ENCODE data around the gene ZDHHC14. TPM values are rescaled to one million over a fixed set of nuclear protein-coding genes. Genes with fewer than 3 reads are reported as not detected.

The ZDHHC14 gene
- total RNA-seq, 1 experiment from 2014 or later: 17.3 TPM

GRCh38 chr6:157500022-157500421, 119.0 kb downstream of the ZDHHC14 start:
- H3K36me3 Mint-ChIP-seq (ENCODE audit: insufficient read depth, unreplicated experiment): no peaks in the 10 kb centered on the region
- no peak for DNase-seq
- TF ChIP-seq, protein P1, sequence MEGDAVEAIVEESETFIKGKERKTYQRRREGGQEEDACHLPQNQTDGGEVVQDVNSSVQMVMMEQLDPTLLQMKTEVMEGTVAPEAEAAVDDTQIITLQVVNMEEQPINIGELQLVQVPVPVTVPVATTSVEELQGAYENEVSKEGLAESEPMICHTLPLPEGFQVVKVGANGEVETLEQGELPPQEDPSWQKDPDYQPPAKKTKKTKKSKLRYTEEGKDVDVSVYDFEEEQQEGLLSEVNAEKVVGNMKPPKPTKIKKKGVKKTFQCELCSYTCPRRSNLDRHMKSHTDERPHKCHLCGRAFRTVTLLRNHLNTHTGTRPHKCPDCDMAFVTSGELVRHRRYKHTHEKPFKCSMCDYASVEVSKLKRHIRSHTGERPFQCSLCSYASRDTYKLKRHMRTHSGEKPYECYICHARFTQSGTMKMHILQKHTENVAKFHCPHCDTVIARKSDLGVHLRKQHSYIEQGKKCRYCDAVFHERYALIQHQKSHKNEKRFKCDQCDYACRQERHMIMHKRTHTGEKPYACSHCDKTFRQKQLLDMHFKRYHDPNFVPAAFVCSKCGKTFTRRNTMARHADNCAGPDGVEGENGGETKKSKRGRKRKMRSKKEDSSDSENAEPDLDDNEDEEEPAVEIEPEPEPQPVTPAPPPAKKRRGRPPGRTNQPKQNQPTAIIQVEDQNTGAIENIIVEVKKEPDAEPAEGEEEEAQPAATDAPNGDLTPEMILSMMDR (IDR thresholded peaks at IDR 0.05; ENCODE audit: unreplicated experiment): no peak
- H3K27me3 Mint-ChIP-seq (ENCODE audit: unreplicated experiment): no peaks in the 10 kb centered on the region
- no peak overlapping the region for H3K4me3 Mint-ChIP-seq (ENCODE audit: low read depth, unreplicated experiment)
- H3K27ac Mint-ChIP-seq (ENCODE audit: unreplicated experiment): no peak overlapping the region
- no TSS peak for BruUV-seq (replicated peaks)
- peaks cover 3% of the 10 kb centered on the region for H3K9me3 Mint-ChIP-seq (ENCODE audit: low read depth, unreplicated experiment)
- no peaks in the 10 kb centered on the region for H3K4me1 Mint-ChIP-seq (ENCODE audit: low read depth, unreplicated experiment)
- intact Hi-C loops (cut with micrococcal nuclease; ENCODE audit: unreplicated experiment): loop anchor here (2.0 kb wide), 1 partner anchor 17 kb away; no protein-coding TSS in a partner anchor
- CTCF ChIA-PET: no interaction called here

DNA sequence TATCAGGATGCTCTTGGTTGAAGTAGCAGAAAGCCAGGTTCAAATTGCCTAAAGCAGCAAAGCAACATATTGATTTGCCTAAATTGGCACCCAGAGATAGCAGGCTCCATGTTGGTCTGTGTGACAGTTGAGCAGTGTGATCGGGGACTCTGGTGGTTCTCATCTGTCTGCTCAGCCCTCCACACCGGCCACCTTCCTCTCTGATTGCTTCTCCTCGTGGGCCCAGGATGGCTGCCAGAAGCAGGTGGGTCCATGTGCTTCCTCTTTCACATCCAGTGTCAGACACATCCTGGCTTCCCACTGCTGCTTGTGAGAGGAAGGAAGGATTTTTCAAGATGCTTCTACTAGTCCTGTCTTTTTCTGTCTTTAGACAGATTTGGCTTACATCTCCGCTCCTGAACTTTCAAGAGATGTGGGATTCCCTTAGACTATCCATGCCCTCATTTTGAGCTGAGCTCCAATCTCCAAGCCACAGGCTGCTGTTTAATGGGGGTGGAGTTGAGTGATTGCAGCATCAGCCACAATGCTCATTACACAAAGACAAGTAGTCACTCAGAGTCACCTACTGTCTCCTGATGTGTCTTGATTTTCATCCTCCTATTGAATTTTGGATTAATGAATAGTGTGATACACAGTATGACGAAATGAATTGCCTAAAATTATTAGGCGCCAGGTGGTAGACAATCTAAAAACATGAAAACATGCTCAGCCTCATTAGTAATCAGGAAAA, 122.2 kb downstream of the ZDHHC14 start:
- Mint-ChIP-seq H3K36me3 (ENCODE audit: insufficient read depth, unreplicated experiment) (no peaks in the 10 kb centered on the region), H3K4me3 (ENCODE audit: low read depth, unreplicated experiment) (no peak overlapping the region), H3K27me3 (ENCODE audit: unreplicated experiment) (no peaks in the 10 kb centered on the region), H3K9me3 (ENCODE audit: low read depth, unreplicated experiment) (peaks cover 3% of the 10 kb centered on the region), H3K27ac (ENCODE audit: unreplicated experiment) (no peak overlapping the region), H3K4me1 (ENCODE audit: low read depth, unreplicated experiment) (no peaks in the 10 kb centered on the region)
- TF ChIP-seq, protein P1 (IDR thresholded peaks at IDR 0.05; ENCODE audit: unreplicated experiment): no peak
- intact Hi-C loops (cut with micrococcal nuclease; ENCODE audit: unreplicated experiment): no loop called here
- BruUV-seq (replicated peaks): no TSS peak
- DNase-seq: no peak
- CTCF ChIA-PET: no interaction called here

DNA sequence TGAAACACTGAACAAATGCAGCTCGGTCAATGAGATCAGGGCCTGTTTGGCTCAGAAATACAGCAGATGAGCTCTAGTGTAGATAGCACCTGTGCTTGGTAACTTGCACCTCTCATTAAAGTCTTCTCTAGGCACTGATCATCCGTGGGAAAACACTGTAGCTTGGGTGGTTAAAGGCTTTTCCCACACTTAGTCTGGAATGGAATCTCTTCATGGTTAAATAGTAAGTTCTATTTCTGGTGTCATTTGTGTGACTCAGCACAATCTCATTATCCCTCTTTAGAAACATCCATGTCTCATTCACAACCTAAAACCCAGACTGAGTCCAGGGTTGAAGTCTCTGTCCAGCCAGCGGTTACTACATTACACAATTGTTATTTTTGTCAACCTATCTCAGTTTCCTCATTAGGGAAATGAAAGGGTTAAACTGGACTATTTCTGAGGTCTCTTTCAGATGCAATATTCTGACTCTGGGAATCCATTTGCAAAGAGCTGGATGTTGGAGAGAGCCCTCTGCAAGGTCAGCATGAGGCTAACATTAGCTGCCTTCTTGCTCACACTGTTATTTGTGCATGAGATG, 125.0 kb downstream of the ZDHHC14 start:
- no TSS peak for BruUV-seq (replicated peaks)
- Mint-ChIP-seq H3K27ac (ENCODE audit: unreplicated experiment) (no peak overlapping the region), H3K9me3 (ENCODE audit: low read depth, unreplicated experiment) (peaks cover 3% of the 10 kb centered on the region), H3K4me3 (ENCODE audit: low read depth, unreplicated experiment) (no peak overlapping the region), H3K27me3 (ENCODE audit: unreplicated experiment) (no peaks in the 10 kb centered on the region), H3K36me3 (ENCODE audit: insufficient read depth, unreplicated experiment) (peaks cover 2% of the 10 kb centered on the region), H3K4me1 (ENCODE audit: low read depth, unreplicated experiment) (no peaks in the 10 kb centered on the region)
- CTCF ChIA-PET: no interaction called here
- intact Hi-C loops (cut with micrococcal nuclease; ENCODE audit: unreplicated experiment): no loop called here
- no peak for DNase-seq
- TF ChIP-seq, protein P1 (IDR thresholded peaks at IDR 0.05; ENCODE audit: unreplicated experiment): no peak

- Mint-ChIP-seq H3K9me3 (ENCODE audit: low read depth, unreplicated experiment) (peaks cover 2% of the 10 kb centered on the region), H3K4me1 (ENCODE audit: low read depth, unreplicated experiment) (peaks cover 8% of the 10 kb centered on the region), H3K27me3 (ENCODE audit: unreplicated experiment) (no peaks in the 10 kb centered on the region), H3K36me3 (ENCODE audit: insufficient read depth, unreplicated experiment) (peaks cover 4% of the 10 kb centered on the region), H3K4me3 (ENCODE audit: low read depth, unreplicated experiment) (no peak overlapping the region), H3K27ac (ENCODE audit: unreplicated experiment) (no peak overlapping the region)
- no TSS peak for BruUV-seq (replicated peaks)
- CTCF ChIA-PET: no interaction called here
- intact Hi-C loops (cut with micrococcal nuclease; ENCODE audit: unreplicated experiment): no loop called here
- no peak for DNase-seq
- TF ChIP-seq, protein P1 (IDR thresholded peaks at IDR 0.05; ENCODE audit: unreplicated experiment): no peak
These were observed 129.6 kb downstream of the ZDHHC14 start for GRCh38 chr6:157510323-157511188.

Measured in Calu3 (cell line).